ENCODE measurements around the gene SUGCT.
"Not testable (repeated sequence)": the region's sequence is repeated elsewhere in the genome, so short reads cannot be mapped to it uniquely, and the experiment has no call there.

SUGCT gene

DNA sequence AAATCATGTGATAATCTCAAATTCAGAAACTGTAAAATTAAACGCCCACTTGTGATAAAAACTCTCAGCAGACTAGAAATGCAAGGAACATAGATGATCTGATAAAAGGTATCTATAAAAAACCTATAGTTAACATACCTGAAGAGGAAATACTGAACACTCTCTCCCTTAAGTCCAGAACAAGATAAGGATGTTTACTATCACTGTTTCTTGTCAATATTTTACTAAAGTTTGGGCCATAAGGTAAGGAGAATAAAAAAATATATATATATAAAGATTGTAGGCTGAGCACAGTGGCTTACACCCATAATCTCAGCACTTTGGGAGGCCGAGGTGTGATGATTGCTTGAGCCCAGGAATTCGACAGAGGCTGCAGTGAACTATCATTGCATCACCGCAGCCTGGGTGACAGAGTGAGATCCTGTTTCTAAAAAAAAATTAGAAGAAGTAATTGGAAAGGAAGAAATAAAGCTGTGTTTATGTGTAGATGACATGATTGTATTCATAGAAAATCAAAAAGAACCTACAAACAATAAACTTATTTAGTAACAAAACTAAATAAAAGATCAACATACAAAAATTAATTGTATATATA lies 28.8 kb upstream of the SUGCT start:
- DNase-seq (ENCODE audit: low read depth): peak; percentile 31

DNA sequence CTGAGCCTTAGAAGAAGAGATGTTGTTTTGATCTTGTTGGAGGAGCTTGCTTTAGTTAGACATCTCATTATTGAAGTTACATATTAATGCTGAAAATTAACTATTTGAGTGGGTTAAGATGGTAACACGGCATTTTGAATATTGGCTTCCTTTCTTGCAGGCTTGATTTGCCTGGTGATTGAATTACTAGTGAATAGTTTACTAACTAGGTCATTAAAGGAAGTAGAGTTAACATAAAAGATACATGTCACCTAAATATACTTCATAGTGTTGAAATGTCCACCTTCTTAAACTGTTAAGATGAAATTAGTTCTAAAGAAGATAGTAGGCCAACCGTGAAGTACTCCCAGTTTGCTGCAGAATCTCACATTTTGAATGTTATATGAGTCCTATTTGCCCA lies 18.9 kb upstream of the SUGCT start:
- DNase-seq (ENCODE audit: low read depth): no peak
- TF ChIP-seq POLR2A (IDR thresholded peaks at IDR 0.05; ENCODE audit: extremely low read depth, insufficient read length) (no peak), MYC (IDR thresholded peaks at IDR 0.05; ENCODE audit: low read depth, low read length) (no peak)
- TF ChIP-seq, protein P1, sequence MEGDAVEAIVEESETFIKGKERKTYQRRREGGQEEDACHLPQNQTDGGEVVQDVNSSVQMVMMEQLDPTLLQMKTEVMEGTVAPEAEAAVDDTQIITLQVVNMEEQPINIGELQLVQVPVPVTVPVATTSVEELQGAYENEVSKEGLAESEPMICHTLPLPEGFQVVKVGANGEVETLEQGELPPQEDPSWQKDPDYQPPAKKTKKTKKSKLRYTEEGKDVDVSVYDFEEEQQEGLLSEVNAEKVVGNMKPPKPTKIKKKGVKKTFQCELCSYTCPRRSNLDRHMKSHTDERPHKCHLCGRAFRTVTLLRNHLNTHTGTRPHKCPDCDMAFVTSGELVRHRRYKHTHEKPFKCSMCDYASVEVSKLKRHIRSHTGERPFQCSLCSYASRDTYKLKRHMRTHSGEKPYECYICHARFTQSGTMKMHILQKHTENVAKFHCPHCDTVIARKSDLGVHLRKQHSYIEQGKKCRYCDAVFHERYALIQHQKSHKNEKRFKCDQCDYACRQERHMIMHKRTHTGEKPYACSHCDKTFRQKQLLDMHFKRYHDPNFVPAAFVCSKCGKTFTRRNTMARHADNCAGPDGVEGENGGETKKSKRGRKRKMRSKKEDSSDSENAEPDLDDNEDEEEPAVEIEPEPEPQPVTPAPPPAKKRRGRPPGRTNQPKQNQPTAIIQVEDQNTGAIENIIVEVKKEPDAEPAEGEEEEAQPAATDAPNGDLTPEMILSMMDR (IDR thresholded peaks at IDR 0.05; ENCODE audit: low read depth, low read length): no peak
- TF ChIP-seq, protein P2, sequence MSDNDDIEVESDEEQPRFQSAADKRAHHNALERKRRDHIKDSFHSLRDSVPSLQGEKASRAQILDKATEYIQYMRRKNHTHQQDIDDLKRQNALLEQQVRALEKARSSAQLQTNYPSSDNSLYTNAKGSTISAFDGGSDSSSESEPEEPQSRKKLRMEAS (IDR thresholded peaks at IDR 0.05; ENCODE audit: low read depth, low read length): no peak
- H3K4me3 ChIP-seq (ENCODE audit: low read depth, low read length): no peak overlapping the region

More for the DNA sequence above, 28.8 kb upstream of the SUGCT start:
- H3K4me3 ChIP-seq (ENCODE audit: low read depth, low read length): no peak overlapping the region
- TF ChIP-seq POLR2A (IDR thresholded peaks at IDR 0.05; ENCODE audit: extremely low read depth, insufficient read length) (no peak), MYC (IDR thresholded peaks at IDR 0.05; ENCODE audit: low read depth, low read length) (no peak)
- TF ChIP-seq, protein P2 (IDR thresholded peaks at IDR 0.05; ENCODE audit: low read depth, low read length): no peak
- TF ChIP-seq, protein P1 (IDR thresholded peaks at IDR 0.05; ENCODE audit: low read depth, low read length): no peak

DNA sequence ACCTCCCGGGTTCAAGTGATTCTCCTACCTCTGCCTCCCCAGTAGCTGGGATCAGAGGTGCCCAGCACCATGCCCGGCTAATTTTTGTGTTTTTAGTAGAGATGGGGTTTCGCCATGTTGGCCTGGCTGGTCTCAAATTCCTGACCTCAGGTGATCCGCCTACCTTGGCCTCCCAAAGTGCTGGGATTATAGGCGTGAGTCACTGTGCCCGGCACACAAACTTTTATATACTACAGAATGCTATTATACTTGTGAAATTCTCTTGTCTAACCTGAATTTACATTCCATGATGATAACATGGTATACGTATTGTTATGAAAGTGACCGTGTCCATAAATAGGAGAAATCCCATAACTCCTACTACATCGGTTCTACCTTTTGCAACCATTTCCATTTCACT lies 17.6 kb upstream of the SUGCT start:
- not testable (repeated sequence) for DNase-seq (ENCODE audit: low read depth); H3K4me3 ChIP-seq (ENCODE audit: low read depth, low read length)

DNA sequence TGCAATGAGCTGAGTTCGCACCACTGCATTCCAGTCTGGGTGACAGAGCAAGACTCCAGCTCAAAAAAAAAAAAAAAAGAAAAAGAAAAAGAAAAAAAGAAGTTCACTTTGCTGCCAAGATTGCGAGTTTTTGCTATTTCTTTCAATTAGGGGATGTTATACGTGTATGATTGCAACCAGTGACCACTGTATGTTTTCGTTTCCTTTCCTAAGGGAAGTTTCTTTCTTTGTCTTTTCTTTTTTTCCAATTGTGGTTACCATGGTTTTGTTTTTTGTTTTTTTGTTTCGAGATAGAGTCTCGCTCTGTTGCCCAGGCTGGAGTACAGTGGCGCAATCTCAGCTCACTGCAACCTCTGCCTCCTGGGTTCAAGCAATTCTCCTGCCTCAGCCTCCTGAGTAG lies 16.6 kb upstream of the SUGCT start:
- not testable (repeated sequence) for DNase-seq (ENCODE audit: low read depth); H3K4me3 ChIP-seq (ENCODE audit: low read depth, low read length)

DNA sequence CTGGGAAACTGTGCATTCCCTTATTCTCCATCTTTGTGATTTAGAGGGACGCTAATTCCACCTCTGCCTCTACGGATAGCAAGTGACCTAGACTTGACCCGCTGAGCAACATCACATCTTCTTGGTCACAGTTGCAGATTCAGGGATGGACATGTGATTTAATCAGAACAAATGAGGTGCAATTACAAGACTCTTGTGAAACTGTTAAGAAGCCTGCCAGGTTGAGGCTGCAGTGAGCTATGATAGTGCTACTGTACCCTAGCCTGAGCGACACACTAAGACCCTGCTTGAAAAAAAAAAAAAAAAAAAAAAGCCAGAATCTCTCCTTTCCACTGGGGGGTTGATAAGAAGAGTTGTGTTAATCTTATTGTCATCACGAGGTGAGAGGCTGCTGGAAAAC lies 14.8 kb upstream of the SUGCT start:
- H3K4me3 ChIP-seq (ENCODE audit: low read depth, low read length): no peak overlapping the region
- DNase-seq (ENCODE audit: low read depth): no peak
- TF ChIP-seq POLR2A (IDR thresholded peaks at IDR 0.05; ENCODE audit: extremely low read depth, insufficient read length) (no peak), MYC (IDR thresholded peaks at IDR 0.05; ENCODE audit: low read depth, low read length) (no peak)
- TF ChIP-seq, protein P2 (IDR thresholded peaks at IDR 0.05; ENCODE audit: low read depth, low read length): no peak
- TF ChIP-seq, protein P1 (IDR thresholded peaks at IDR 0.05; ENCODE audit: low read depth, low read length): no peak

DNA sequence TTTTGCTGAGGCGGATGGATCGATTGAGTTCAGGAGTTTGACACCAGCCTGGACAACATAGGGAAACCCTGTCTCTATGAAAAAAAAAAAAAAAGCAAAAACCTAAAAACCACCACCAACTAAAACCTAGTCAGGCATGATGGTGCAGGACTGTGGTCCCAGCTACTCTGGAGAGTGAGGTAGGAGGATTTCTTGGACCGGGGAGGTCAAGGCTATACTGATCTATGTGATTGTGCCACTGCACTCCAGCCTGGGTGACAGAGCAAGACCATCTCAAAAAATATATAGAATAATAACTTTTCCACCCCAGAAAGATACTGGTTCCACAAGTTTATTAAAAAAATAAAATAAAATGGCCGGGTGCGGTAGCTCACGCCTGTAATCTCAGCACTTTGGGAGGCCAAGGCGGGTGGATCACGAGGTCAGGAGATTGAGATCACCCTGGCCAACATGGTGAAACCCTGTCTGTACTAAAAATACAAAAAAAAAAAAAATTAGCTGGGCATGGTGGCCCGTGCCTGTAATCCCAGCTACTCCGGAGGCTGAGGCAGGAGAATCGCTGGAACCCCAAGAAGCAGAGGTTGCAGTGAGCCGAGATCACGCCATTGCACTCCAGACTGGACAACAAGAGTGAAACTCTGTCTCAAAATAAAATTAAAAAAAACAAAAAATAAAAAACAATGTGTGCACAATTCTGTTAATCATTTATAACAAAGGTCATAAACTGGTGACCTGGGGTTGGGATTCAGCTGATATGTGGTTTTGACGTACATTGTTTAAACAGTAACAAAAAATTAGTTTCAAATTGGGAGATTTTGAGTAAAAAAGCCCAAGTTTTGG lies 12.5 kb upstream of the SUGCT start:
- H3K4me3 ChIP-seq (ENCODE audit: low read depth, low read length); DNase-seq (ENCODE audit: low read depth): not testable (repeated sequence)

DNA sequence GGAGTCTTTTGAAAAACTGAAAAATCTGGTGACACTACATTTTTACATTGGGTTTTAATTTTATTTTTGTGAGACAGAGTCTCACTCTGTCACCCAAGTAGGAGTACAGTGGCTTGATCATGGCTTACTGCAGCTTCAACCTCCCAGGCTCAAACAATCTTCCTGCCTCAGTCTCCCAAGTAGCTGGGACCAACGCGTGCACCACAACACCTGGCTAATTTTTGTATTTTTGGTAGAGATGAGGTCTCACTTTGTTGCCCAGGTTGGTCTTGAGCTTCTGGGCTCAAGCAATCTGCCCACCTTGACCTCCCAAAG lies 11.9 kb upstream of the SUGCT start:
- no peak for DNase-seq (ENCODE audit: low read depth)
- H3K4me3 ChIP-seq (ENCODE audit: low read depth, low read length): no peak overlapping the region
- TF ChIP-seq POLR2A (IDR thresholded peaks at IDR 0.05; ENCODE audit: extremely low read depth, insufficient read length) (no peak), MYC (IDR thresholded peaks at IDR 0.05; ENCODE audit: low read depth, low read length) (no peak)
- TF ChIP-seq, protein P2 (IDR thresholded peaks at IDR 0.05; ENCODE audit: low read depth, low read length): no peak
- TF ChIP-seq, protein P1 (IDR thresholded peaks at IDR 0.05; ENCODE audit: low read depth, low read length): no peak
